ENCODE measurements around the gene DLEC1.

- no peak for TF ChIP-seq CTCF (IDR thresholded peaks at IDR 0.05; ENCODE audit: insufficient read depth, low read length, poor library complexity, severe bottlenecking)
- TF ChIP-seq EZH2phosphoT487 (conservative IDR thresholded peaks at IDR 0.05; ENCODE audit: low read length), result no peak
These were observed 18.7 kb upstream of the DLEC1 start for GRCh38 chr3:38020342-38020726.

All from SU-DHL-6 (cell line).